Mammary epithelial cell (primary cell): Measurements from ENCODE around the gene WLS.

Source experiments
- EZH2 ChIP-seq: IDR thresholded peaks from 2 replicates; pipeline ENCODE4 v1.6.1; 2012; ENCODE audit warnings: low read length, inconsistent platforms, borderline replicate concordance
- TF ChIP-seq, protein P1 (sequence below), 2 donors: IDR thresholded peaks in 1 of 2; conservative IDR thresholded peaks in 1 of 2; 2 replicates each; pipeline ENCODE4 v1.5.1; 2011 to 2012; ENCODE audit warnings: inconsistent platforms in 2 of 2, low read length in 2 of 2, mild to moderate bottlenecking in 2 of 2, control low read depth in 1 of 2, low read depth in 1 of 2; ENCODE audit not compliant: insufficient read depth in 1 of 2; ENCODE audit errors: extremely low read depth in 1 of 2

DNA sequence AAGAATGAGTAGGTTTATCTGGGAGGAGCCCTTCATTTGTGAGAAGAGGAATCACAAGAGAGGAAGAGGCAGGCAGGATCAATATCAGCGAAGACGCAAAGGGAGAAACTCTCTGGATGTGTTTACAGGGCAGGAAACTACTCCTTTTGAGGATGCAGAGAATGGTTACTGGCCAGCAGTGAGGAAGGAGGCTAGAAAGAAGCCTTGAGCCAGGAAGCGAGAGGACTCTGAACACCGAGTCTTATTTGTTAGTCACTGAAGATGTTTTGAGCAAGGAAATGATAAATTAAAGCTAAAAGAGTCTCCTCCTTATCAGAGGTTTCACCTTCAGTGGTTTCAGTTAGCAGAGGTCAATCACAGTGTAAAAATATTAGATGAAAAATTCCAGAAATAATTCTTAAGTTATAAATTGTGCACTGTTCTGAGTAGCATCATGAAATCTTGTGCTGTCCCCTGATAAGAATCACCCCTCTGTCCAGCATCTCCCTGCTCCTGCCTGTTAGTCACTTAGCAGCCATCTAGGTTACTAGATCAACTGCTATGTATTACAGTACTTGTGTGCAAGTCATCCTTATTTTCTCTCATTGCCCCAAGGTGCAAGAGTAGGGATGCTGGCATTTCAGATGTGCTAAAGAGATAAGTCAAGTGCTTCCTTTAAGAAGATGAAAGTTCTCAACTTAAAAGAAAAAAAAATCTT lies 43.5 kb downstream of the WLS start:
- TF ChIP-seq, protein P1, sequence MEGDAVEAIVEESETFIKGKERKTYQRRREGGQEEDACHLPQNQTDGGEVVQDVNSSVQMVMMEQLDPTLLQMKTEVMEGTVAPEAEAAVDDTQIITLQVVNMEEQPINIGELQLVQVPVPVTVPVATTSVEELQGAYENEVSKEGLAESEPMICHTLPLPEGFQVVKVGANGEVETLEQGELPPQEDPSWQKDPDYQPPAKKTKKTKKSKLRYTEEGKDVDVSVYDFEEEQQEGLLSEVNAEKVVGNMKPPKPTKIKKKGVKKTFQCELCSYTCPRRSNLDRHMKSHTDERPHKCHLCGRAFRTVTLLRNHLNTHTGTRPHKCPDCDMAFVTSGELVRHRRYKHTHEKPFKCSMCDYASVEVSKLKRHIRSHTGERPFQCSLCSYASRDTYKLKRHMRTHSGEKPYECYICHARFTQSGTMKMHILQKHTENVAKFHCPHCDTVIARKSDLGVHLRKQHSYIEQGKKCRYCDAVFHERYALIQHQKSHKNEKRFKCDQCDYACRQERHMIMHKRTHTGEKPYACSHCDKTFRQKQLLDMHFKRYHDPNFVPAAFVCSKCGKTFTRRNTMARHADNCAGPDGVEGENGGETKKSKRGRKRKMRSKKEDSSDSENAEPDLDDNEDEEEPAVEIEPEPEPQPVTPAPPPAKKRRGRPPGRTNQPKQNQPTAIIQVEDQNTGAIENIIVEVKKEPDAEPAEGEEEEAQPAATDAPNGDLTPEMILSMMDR (conservative IDR thresholded peaks at IDR 0.05 in 1 of 2, IDR thresholded peaks at IDR 0.05 in 1 of 2; ENCODE audit: extremely low read depth in 1 of 2, insufficient read depth in 1 of 2, low read depth in 1 of 2, low read length in 2 of 2) = no peak
- TF ChIP-seq EZH2 = no peak
